ENCODE results near the gene PTPN22.

DNA sequence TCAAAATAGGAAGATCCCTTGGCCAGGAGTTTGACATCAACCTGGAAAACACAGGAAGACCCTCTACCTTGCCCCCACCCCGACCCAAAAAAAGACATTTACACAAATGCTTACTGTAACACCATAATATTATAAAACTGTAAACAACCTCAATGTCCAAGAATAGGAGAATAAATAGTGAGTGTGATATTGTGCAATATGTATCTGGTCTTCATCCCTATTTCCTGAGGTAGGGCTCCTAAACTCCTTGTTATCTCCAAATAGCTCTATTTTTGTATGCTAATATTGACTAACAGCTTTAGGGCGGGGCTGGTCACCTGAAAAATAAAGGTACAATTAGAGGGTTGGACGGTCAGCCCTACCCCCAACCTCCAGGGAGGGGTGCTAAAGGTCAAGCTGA lies 82.7 kb downstream of the PTPN22 start:
- TF ChIP-seq, protein P1, sequence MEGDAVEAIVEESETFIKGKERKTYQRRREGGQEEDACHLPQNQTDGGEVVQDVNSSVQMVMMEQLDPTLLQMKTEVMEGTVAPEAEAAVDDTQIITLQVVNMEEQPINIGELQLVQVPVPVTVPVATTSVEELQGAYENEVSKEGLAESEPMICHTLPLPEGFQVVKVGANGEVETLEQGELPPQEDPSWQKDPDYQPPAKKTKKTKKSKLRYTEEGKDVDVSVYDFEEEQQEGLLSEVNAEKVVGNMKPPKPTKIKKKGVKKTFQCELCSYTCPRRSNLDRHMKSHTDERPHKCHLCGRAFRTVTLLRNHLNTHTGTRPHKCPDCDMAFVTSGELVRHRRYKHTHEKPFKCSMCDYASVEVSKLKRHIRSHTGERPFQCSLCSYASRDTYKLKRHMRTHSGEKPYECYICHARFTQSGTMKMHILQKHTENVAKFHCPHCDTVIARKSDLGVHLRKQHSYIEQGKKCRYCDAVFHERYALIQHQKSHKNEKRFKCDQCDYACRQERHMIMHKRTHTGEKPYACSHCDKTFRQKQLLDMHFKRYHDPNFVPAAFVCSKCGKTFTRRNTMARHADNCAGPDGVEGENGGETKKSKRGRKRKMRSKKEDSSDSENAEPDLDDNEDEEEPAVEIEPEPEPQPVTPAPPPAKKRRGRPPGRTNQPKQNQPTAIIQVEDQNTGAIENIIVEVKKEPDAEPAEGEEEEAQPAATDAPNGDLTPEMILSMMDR (IDR thresholded peaks at IDR 0.05) = no peak
- TF ChIP-seq POLR2A (IDR thresholded peaks at IDR 0.05) = no peak

Data from lower leg skin (tissue), 3 donors.